Measurements from ENCODE around the gene LTBP3. TPM values are rescaled to one million over a fixed set of nuclear protein-coding genes. Genes with fewer than 3 reads are reported as not detected.

The LTBP3 gene
- total and polyA plus RNA-seq, 3 experiments from 2014 or later, result 17.9 to 35.4 (median 33.2) TPM

GRCh38 chr11:65491614-65492386, 66.4 kb downstream of the LTBP3 start:
- Mint-ChIP-seq H3K4me1 (peaks cover 8 to 22% (median 10%) of the 10 kb centered on the region in 3 donors), H3K4me3 (no peak overlapping the region), H3K36me3 (no peaks in the 10 kb centered on the region), H3K27me3 (peaks cover 0 to 3% of the 10 kb centered on the region in 2 donors), H3K9me3 (no peaks in the 10 kb centered on the region), H3K27ac (peak overlapping the region in 2 of 8 donors; percentile 42 to 52)
- Histone ChIP-seq H3K9me3 (ENCODE audit: low read length) (no peaks in the 10 kb centered on the region), H3K4me1 (ENCODE audit: insufficient read depth, low read length) (peaks cover 11% of the 10 kb centered on the region), H3K36me3 (ENCODE audit: insufficient read depth, low read length) (no peaks in the 10 kb centered on the region), H3K4me3 (ENCODE audit: low read length) (no peak overlapping the region), H3K27ac (ENCODE audit: low read depth, low read length) (peak overlapping the region; percentile 76), H3K27me3 (ENCODE audit: insufficient read depth, low read length, poor library complexity, severe bottlenecking) (no peaks in the 10 kb centered on the region)
- DNase-seq, result no peak
- CTCF ChIA-PET, result interaction anchor here (10.2 to 21.4 kb wide), 2 partner anchors 15 to 72 kb away, joined by 132 to 448 read pairs; partner anchors contain the start of gene NEAT1
- POLR2A ChIA-PET, result interaction anchor here (1.2 kb wide), 1 partner anchor 50 kb away, joined by 3 read pairs; no protein-coding TSS in a partner anchor

DNA sequence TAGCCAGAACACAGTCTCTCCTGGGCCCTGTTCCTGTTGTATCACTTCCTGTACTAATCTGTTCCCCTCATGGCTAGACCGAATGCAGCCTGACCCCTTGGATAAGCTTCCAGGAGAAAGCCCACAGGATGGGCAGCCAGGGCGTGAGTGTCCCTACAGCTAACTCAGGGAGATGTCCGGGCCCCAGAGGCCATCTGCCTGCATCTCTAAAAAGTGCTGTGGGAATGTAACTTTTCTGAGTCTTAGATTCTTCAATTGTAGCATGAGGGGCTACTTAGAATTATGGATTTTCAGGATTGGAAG, 67.0 kb downstream of the LTBP3 start:
- H3K27ac Mint-ChIP-seq, result peak overlapping the region in 1 of 8 donors; percentile 52
- Histone ChIP-seq H3K36me3 (ENCODE audit: insufficient read depth, low read length) (no peaks in the 10 kb centered on the region), H3K9me3 (ENCODE audit: low read length) (no peaks in the 10 kb centered on the region), H3K4me3 (ENCODE audit: low read length) (no peak overlapping the region), H3K27ac (ENCODE audit: low read depth, low read length) (no peak overlapping the region), H3K4me1 (ENCODE audit: insufficient read depth, low read length) (peaks cover 5% of the 10 kb centered on the region), H3K27me3 (ENCODE audit: insufficient read depth, low read length, poor library complexity, severe bottlenecking) (no peaks in the 10 kb centered on the region)
- H3K27me3 Mint-ChIP-seq, result peaks cover 0 to 3% of the 10 kb centered on the region in 2 donors
- H3K4me3 Mint-ChIP-seq, result no peak overlapping the region
- H3K9me3 Mint-ChIP-seq, result no peaks in the 10 kb centered on the region
- no peaks in the 10 kb centered on the region for H3K36me3 Mint-ChIP-seq
- POLR2A ChIA-PET, result interaction anchor here (0.5 to 1.2 kb wide), 2 partner anchors 19 to 49 kb away, joined by 3 to 6 read pairs; no protein-coding TSS in a partner anchor
- H3K4me1 Mint-ChIP-seq, result peaks cover 1 to 16% (median 3%) of the 10 kb centered on the region in 3 donors
- CTCF ChIA-PET, result interaction anchor here (10.2 kb wide), 1 partner anchor 15 kb away, joined by 132 read pairs; no protein-coding TSS in a partner anchor
- DNase-seq, result no peak

DNA sequence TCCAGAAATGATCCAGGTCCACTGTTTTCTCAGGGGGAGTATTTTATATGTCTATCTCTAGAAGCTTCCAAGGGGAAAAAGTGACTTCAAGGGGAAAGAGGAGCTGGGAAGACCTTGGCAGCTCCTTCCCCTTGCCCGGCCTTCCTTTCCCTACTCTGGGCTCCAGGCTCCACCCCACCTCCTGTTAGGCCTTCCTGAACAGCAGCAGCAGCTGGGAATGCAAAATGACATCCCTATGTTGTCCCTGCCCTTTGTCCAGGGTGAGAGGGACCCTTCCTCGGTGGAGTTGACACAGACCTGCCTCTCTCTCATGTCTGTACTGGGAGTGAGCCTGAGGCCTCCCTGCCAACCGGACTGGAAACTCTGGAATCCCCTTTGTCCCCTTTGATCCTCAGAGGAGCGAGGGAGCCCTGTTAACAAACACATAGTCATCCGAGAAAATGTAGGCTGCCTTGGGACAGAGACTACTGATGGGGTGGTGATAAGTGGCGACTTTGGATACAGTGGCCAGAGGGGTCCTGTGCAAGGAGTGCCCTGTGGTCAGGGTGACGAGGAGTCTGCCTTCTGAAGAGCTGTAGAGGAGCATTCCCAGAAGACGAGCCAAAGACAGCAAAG, 68.3 kb downstream of the LTBP3 start:
- no peaks in the 10 kb centered on the region for H3K27me3 ChIP-seq (ENCODE audit: insufficient read depth, low read length, poor library complexity, severe bottlenecking)
- peaks cover 0 to 3% of the 10 kb centered on the region in 2 donors for H3K27me3 Mint-ChIP-seq
- H3K4me1 ChIP-seq (ENCODE audit: insufficient read depth, low read length), result no peaks in the 10 kb centered on the region
- H3K27ac Mint-ChIP-seq, result peak overlapping the region in 1 of 8 donors; percentile 38
- H3K4me1 Mint-ChIP-seq, result peaks cover 0 to 10% (median 2%) of the 10 kb centered on the region in 3 donors
- ChIA-PET CTCF (interaction anchor here (3.8 kb wide), 1 partner anchor 9 kb away, joined by 19 read pairs; the partner anchor contains the start of gene MALAT1), POLR2A (interaction anchor here (1.0 to 2.0 kb wide), 2 partner anchors 10 to 12 kb away, joined by 4 to 8 read pairs; partner anchors contain the start of gene MALAT1)
- no peak overlapping the region for H3K4me3 Mint-ChIP-seq
- H3K4me3 ChIP-seq (ENCODE audit: low read length), result no peak overlapping the region
- no peak for DNase-seq
- no peaks in the 10 kb centered on the region for H3K36me3 Mint-ChIP-seq
- no peak overlapping the region for H3K27ac ChIP-seq (ENCODE audit: low read depth, low read length)
- no peaks in the 10 kb centered on the region for H3K9me3 Mint-ChIP-seq
- no peaks in the 10 kb centered on the region for H3K36me3 ChIP-seq (ENCODE audit: insufficient read depth, low read length)
- no peaks in the 10 kb centered on the region for H3K9me3 ChIP-seq (ENCODE audit: low read length)

DNA sequence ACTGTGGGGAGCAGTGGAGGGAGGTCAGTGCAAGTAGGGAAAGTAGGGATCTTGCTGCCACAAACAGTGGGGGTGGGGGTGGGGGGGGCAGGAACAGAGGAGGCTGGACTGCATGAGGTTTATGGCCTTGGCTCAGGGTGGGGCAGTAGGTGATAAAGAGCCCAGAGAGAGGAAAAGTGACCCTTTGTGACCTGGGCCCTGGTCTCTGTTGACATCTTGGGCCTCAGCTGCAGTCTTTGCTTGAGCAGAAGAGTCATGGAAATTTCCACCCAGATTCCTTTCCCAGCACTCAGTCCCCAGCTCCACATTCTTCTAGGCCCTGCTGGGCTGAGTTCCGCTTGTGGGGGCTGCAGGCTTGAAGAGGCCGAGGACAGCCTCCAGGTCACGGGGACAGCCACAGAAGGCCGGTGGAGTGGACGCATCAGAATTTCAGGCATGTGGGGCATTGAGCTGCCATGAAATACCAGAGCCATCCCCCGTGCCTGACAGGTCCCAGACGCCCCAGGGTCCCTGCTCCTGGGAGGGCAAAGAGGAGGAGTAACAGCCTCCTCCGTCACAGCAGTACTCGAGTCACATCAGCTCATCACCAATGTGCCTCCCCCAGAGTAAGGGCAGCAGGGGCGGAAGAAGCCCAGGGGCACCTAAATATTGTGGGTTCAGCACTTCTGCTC, 69.0 kb downstream of the LTBP3 start:
- POLR2A ChIA-PET, result interaction anchor here (0.6 to 2.0 kb wide), 4 partner anchors 12 to 20 kb away, joined by 3 to 10 read pairs (median 6); no protein-coding TSS in a partner anchor
- Histone ChIP-seq H3K4me1 (ENCODE audit: insufficient read depth, low read length) (no peaks in the 10 kb centered on the region), H3K4me3 (ENCODE audit: low read length) (no peak overlapping the region), H3K27me3 (ENCODE audit: insufficient read depth, low read length, poor library complexity, severe bottlenecking) (no peaks in the 10 kb centered on the region), H3K9me3 (ENCODE audit: low read length) (no peaks in the 10 kb centered on the region), H3K36me3 (ENCODE audit: insufficient read depth, low read length) (no peaks in the 10 kb centered on the region), H3K27ac (ENCODE audit: low read depth, low read length) (no peak overlapping the region)
- Mint-ChIP-seq H3K27me3 (peaks cover 0 to 3% of the 10 kb centered on the region in 2 donors), H3K9me3 (no peaks in the 10 kb centered on the region), H3K4me3 (no peak overlapping the region), H3K4me1 (peaks cover 0 to 7% (median 2%) of the 10 kb centered on the region in 3 donors), H3K36me3 (no peaks in the 10 kb centered on the region), H3K27ac (no peak overlapping the region)
- CTCF ChIA-PET, result interaction anchor here (0.7 to 3.8 kb wide), 4 partner anchors 9 to 69 kb away, joined by 3 to 19 read pairs (median 4); partner anchors contain the start of gene MALAT1
- no peak for DNase-seq

Other genes with a start within 250 kb of the LTBP3 start
- 1 to 10 TPM in 1 of 2 experiments, under 1 TPM in 1; 0.62 to 1.0 TPM for gene CDC42EP2, start 243.5 kb downstream of the LTBP3 start, total RNA-seq
- gene CDC42EP2, start 243.5 kb downstream of the LTBP3 start, polyA plus RNA-seq, result not detected
- 10 to 100 TPM; 65.8 to 71.9 TPM for gene DPF2, start 224.5 kb downstream of the LTBP3 start, total RNA-seq
- 61.5 TPM for gene DPF2, start 224.5 kb downstream of the LTBP3 start, polyA plus RNA-seq
- gene TIGD3, start 203.6 kb downstream of the LTBP3 start, total RNA-seq, result 1 to 10 TPM in 1 of 2 experiments, under 1 TPM in 1; 0.91 to 1.2 TPM
- 0.59 TPM for gene TIGD3, start 203.6 kb downstream of the LTBP3 start, polyA plus RNA-seq
- 10 to 100 TPM; 13.3 to 13.8 TPM for gene SLC25A45, start 175.7 kb downstream of the LTBP3 start, total RNA-seq
- gene SLC25A45, start 175.7 kb downstream of the LTBP3 start, polyA plus RNA-seq, result 14.6 TPM
- 10 to 100 TPM; 44.9 to 49.8 TPM for gene FRMD8, start 171.7 kb downstream of the LTBP3 start, total RNA-seq
- gene FRMD8, start 171.7 kb downstream of the LTBP3 start, polyA plus RNA-seq, result 60.6 TPM
- gene NEAT1, start 135.6 kb downstream of the LTBP3 start, total RNA-seq, result 100 to 1,000 TPM; 196 to 204 TPM
- gene NEAT1, start 135.6 kb downstream of the LTBP3 start, polyA plus RNA-seq, result 2.7 TPM
- gene MALAT1, start 59.3 kb downstream of the LTBP3 start, total RNA-seq, result 1,000 to 10,000 TPM; 4,639 to 4,912 TPM
- 2,529 TPM for gene MALAT1, start 59.3 kb downstream of the LTBP3 start, polyA plus RNA-seq
- gene SCYL1, start 33.3 kb downstream of the LTBP3 start, total RNA-seq, result 10 to 100 TPM; 85.1 to 88.5 TPM
- 42.1 TPM for gene SCYL1, start 33.3 kb downstream of the LTBP3 start, polyA plus RNA-seq
- 10 to 100 TPM; 69.6 to 77.9 TPM for gene ZNRD2, start 12.1 kb upstream of the LTBP3 start, total RNA-seq
- gene ZNRD2, start 12.1 kb upstream of the LTBP3 start, polyA plus RNA-seq, result 81.4 TPM
- gene FAM89B, start 14.2 kb upstream of the LTBP3 start, total RNA-seq, result 10 to 100 TPM; 30.8 to 34.1 TPM
- gene FAM89B, start 14.2 kb upstream of the LTBP3 start, polyA plus RNA-seq, result 138 TPM
- gene EHBP1L1, start 17.7 kb upstream of the LTBP3 start, total RNA-seq, result 100 to 1,000 TPM in 1 of 2 experiments, 10 to 100 TPM in 1; 97.3 to 100 TPM
- gene EHBP1L1, start 17.7 kb upstream of the LTBP3 start, polyA plus RNA-seq, result 25.1 TPM
- under 1 TPM; 0.59 to 0.64 TPM for gene KCNK7, start 37.4 kb upstream of the LTBP3 start, total RNA-seq
- gene KCNK7, start 37.4 kb upstream of the LTBP3 start, polyA plus RNA-seq, result not detected
- gene MAP3K11, start 55.9 kb upstream of the LTBP3 start, total RNA-seq, result 10 to 100 TPM; 61.6 to 65.5 TPM
- gene MAP3K11, start 55.9 kb upstream of the LTBP3 start, polyA plus RNA-seq, result 23.5 TPM
- 10 to 100 TPM; 46.4 to 53.1 TPM for gene PCNX3, start 57.4 kb upstream of the LTBP3 start, total RNA-seq
- gene PCNX3, start 57.4 kb upstream of the LTBP3 start, polyA plus RNA-seq, result 8.5 TPM
- gene SIPA1, start 79.7 kb upstream of the LTBP3 start, total RNA-seq, result 100 to 1,000 TPM; 111 to 123 TPM
- gene SIPA1, start 79.7 kb upstream of the LTBP3 start, polyA plus RNA-seq, result 335 TPM
- gene RELA, start 104.6 kb upstream of the LTBP3 start, total RNA-seq, result 10 to 100 TPM; 87.3 to 89.7 TPM
- 76.0 TPM for gene RELA, start 104.6 kb upstream of the LTBP3 start, polyA plus RNA-seq
- 10 to 100 TPM; 79.9 to 87.1 TPM for gene KAT5, start 153.9 kb upstream of the LTBP3 start, total RNA-seq
- 49.5 TPM for gene KAT5, start 153.9 kb upstream of the LTBP3 start, polyA plus RNA-seq
- gene RNASEH2C, start 162.4 kb upstream of the LTBP3 start, total RNA-seq, result 100 to 1,000 TPM; 106 to 114 TPM
- gene RNASEH2C, start 162.4 kb upstream of the LTBP3 start, polyA plus RNA-seq, result 87.7 TPM
- gene AP5B1, start 222.6 kb upstream of the LTBP3 start, total RNA-seq, result 10 to 100 TPM; 16.2 to 17.4 TPM
- 18.1 TPM for gene AP5B1, start 222.6 kb upstream of the LTBP3 start, polyA plus RNA-seq
- gene OVOL1, start 228.7 kb upstream of the LTBP3 start, total RNA-seq, result not detected
- gene OVOL1, start 228.7 kb upstream of the LTBP3 start, polyA plus RNA-seq, result not detected

Data from CD8-positive, alpha-beta memory T cell (primary cell).